SK-N-SH (cell line): ENCODE data around the gene COL6A6. TPM values are rescaled to one million over a fixed set of nuclear protein-coding genes. Genes with fewer than 3 reads are reported as not detected.

Source experiments
- CTCF ChIA-PET: fragments of 300-600, 350-600 bp; formaldehyde crosslinking; extraction: SDS; loops from one replicate; lab custom pipeline; 2021; lab: Yijun Ruan, JAX
- POLR2A ChIA-PET: fragments of 350-600 bp; sonication (Branson Sonifier 250); formaldehyde crosslinking; extraction: SDS; loops from one replicate; lab custom pipeline; 2020; ENCODE audit warnings: antibody characterized with exemption, inconsistent platforms; lab: Yijun Ruan, JAX
- DNase-seq: peaks from one replicate; pipeline ENCODE4 v3.0.0; 2012
- H2AFZ ChIP-seq: fragments of 200-600 bp; sonication (generic); 2 replicates; pipeline ENCODE4 v1.8.1; 2016; ENCODE audit warnings: antibody characterized with exemption, mild to moderate bottlenecking, low read depth
- H3F3A ChIP-seq: fragments of 200-600 bp; sonication (generic); replicated peaks from 2 replicates; pipeline ENCODE3; 2016; ENCODE audit warnings: antibody characterized with exemption, mild to moderate bottlenecking; ENCODE audit not compliant: insufficient read depth
- H3K27ac ChIP-seq, 2 experiments: fragments of 200-500 bp in 1 of 2; fragments of 200-600 bp in 1 of 2; sonication (Bioruptor generic) in 1 of 2; sonication (generic), shearing (Covaris generic) in 1 of 2; 2 replicates each; pipeline versions ENCODE4 v1.5.1 to v1.6.1; 2014 to 2016; ENCODE audit warnings: low read depth in 2 of 2, inconsistent platforms in 1 of 2, low read length in 1 of 2, mild to moderate bottlenecking in 1 of 2, mixed read lengths in 1 of 2
- H3K27me3 ChIP-seq: fragments of 200-600 bp; sonication (generic), shearing (Covaris generic); 2 replicates; pipeline ENCODE4 v1.6.1; 2016; ENCODE audit warnings: mixed run types; ENCODE audit not compliant: insufficient read depth
- H3K36me3 ChIP-seq, 2 experiments: fragments of 200-500 bp in 1 of 2; fragments of 200-600 bp in 1 of 2; sonication (Bioruptor generic) in 1 of 2; sonication (generic) in 1 of 2; replicated peaks in 1 of 2; 2 replicates each; pipeline versions ENCODE3 to v1.5.1; 2014 to 2016; ENCODE audit warnings: low read length in 1 of 2, mild to moderate bottlenecking in 1 of 2; ENCODE audit not compliant: insufficient read depth in 2 of 2, control insufficient read depth in 1 of 2
- H3K4me1 ChIP-seq, 2 experiments: fragments of 200-500 bp in 1 of 2; fragments of 200-600 bp in 1 of 2; sonication (Bioruptor generic) in 1 of 2; sonication (generic), shearing (Covaris generic) in 1 of 2; 2 replicates each; pipeline versions ENCODE4 v1.5.1 to v1.6.1; 2014 to 2016; ENCODE audit warnings: low read depth in 1 of 2, low read length in 1 of 2, mixed run types in 1 of 2; ENCODE audit not compliant: insufficient read depth in 2 of 2, control insufficient read depth in 1 of 2
- H3K4me2 ChIP-seq: fragments of 200-600 bp; sonication (generic), shearing (Covaris generic); 2 replicates; pipeline ENCODE4 v1.6.1; 2017; ENCODE audit warnings: mixed run types
- H3K4me3 ChIP-seq, 2 experiments: fragments of 200-500 bp in 1 of 2; fragments of 200-600 bp in 1 of 2; sonication (Bioruptor generic) in 1 of 2; sonication (generic), shearing (Covaris generic) in 1 of 2; 2 replicates each; pipeline versions ENCODE4 v1.5.1 to v1.8.1; 2014 to 2016; ENCODE audit warnings: low read depth in 2 of 2, inconsistent platforms in 1 of 2, low read length in 1 of 2, mild to moderate bottlenecking in 1 of 2, mixed read lengths in 1 of 2, moderate library complexity in 1 of 2
- H3K79me2 ChIP-seq: fragments of 200-600 bp; sonication (generic); 2 replicates; pipeline ENCODE4 v1.8.1; 2017; ENCODE audit warnings: mild to moderate bottlenecking; ENCODE audit not compliant: insufficient read depth
- H3K9ac ChIP-seq: fragments of 200-600 bp; sonication (generic); 2 replicates; pipeline ENCODE4 v1.6.1; 2017; ENCODE audit warnings: mixed run types
- H3K9me2 ChIP-seq: fragments of 200-600 bp; sonication (generic); 2 replicates; pipeline ENCODE4 v1.6.1; 2017; ENCODE audit warnings: mixed run types
- H3K9me3 ChIP-seq: fragments of 200-600 bp; sonication (generic); 2 replicates; pipeline ENCODE4 v1.6.1; 2017; ENCODE audit warnings: mixed run types, mild to moderate bottlenecking, moderate library complexity
- H4K20me1 ChIP-seq: fragments of 200-600 bp; sonication (generic); 2 replicates; pipeline ENCODE4 v1.6.1; 2017; ENCODE audit warnings: mild to moderate bottlenecking, mixed run types; ENCODE audit not compliant: insufficient read depth
- CHD2 ChIP-seq: fragments of 150-350 bp; IDR thresholded peaks from 2 replicates; pipeline ENCODE4 v1.6.1; 2018; ENCODE audit warnings: low read length; ENCODE audit not compliant: partially characterized antibody
- FOSL2 ChIP-seq: IDR thresholded peaks from 2 replicates; pipeline ENCODE4 v1.4.0; 2012; ENCODE audit warnings: low read depth, mild to moderate bottlenecking, moderate library complexity, borderline replicate concordance
- FOXJ3 ChIP-seq: sonication (generic); formaldehyde crosslinking; IDR thresholded peaks from 2 replicates; pipeline ENCODE4 v1.5.1; 2020; ENCODE audit warnings: mild to moderate bottlenecking, missing genetic modification reagents
- GATA2 ChIP-seq: sonication (generic); formaldehyde crosslinking; IDR thresholded peaks from 2 replicates; pipeline ENCODE4 v1.5.0; 2020; ENCODE audit warnings: mild to moderate bottlenecking, missing genetic modification reagents
- IRF3 ChIP-seq: fragments of 150-350 bp; IDR thresholded peaks from 2 replicates; pipeline ENCODE4 v1.6.1; 2016; ENCODE audit warnings: mild to moderate bottlenecking, low read depth, low read length
- MEF2A ChIP-seq: IDR thresholded peaks from 2 replicates; pipeline ENCODE4 v1.4.0; 2012; ENCODE audit warnings: low read depth, borderline replicate concordance
- MXI1 ChIP-seq: IDR thresholded peaks from 2 replicates; pipeline ENCODE4 v1.6.1; 2012; ENCODE audit warnings: mild to moderate bottlenecking, low read depth, low read length, improper control_type of control experiment
- NFIC ChIP-seq: IDR thresholded peaks from 2 replicates; pipeline ENCODE4 v1.4.0; 2012; ENCODE audit warnings: borderline replicate concordance
- PBX3 ChIP-seq: IDR thresholded peaks from 2 replicates; pipeline ENCODE4; 2012
- POLR2AphosphoS5 ChIP-seq: IDR thresholded peaks from 2 replicates; pipeline ENCODE4 v1.6.1; 2012; ENCODE audit warnings: low read depth, low read length
- RAD21 ChIP-seq: IDR thresholded peaks from 2 replicates; pipeline ENCODE4 v1.6.1; 2012; ENCODE audit warnings: mild to moderate bottlenecking, low read length
- RCOR1 ChIP-seq: fragments of 150-350 bp; IDR thresholded peaks from 2 replicates; pipeline ENCODE4 v1.6.1; 2017; ENCODE audit warnings: antibody characterized with exemption, low read length
- RXRA ChIP-seq: IDR thresholded peaks from 2 replicates; pipeline ENCODE4 v1.4.0; 2012; ENCODE audit warnings: low read depth, mild to moderate bottlenecking, borderline replicate concordance
- TCF12 ChIP-seq: IDR thresholded peaks from 2 replicates; pipeline ENCODE4 v1.4.0; 2012
- TEAD4 ChIP-seq: IDR thresholded peaks from 2 replicates; pipeline ENCODE4 v1.4.0; 2012; ENCODE audit warnings: mild to moderate bottlenecking, borderline replicate concordance; ENCODE audit not compliant: insufficient read depth
- USF1 ChIP-seq: IDR thresholded peaks from 2 replicates; pipeline ENCODE4 v1.4.0; 2012; ENCODE audit warnings: low read depth, borderline replicate concordance
- USF2 ChIP-seq: fragments of 150-350 bp; IDR thresholded peaks from 2 replicates; pipeline ENCODE4 v1.6.1; 2017; ENCODE audit warnings: antibody characterized with exemption, low read length, low read depth, borderline replicate concordance
- WGBS: methylation state at CpG from one replicate; pipeline ENCODE4 v1.1.6; 2017; ENCODE audit warnings: low lambda C conversion rate; 5-methylcytosine and 5-hydroxymethylcytosine counted together
- polyA plus RNA-seq, 3 experiments: library from polyadenylated mRNA; depleted of rRNA; stranded (reverse); fragments of >200 nt; gene quantifications; 2 replicates each; pipeline ENCODE4 v1.2.3, GENCODE V29; 2012

COL6A6 gene
- polyA plus RNA-seq, 1 of the 3 experiments (the other 2 are of a cell fraction) = not detected

- TF ChIP-seq IRF3 (no peak), PBX3 (no peak), NFIC (no peak), TEAD4 (no peak), RCOR1 (no peak)
Observed at GRCh38 chr3:130468311-130468710, 48.7 kb upstream of the COL6A6 start (continued).

- Histone ChIP-seq H3K4me1 (no peaks in the 10 kb centered on the region), H3K4me3 (no peak overlapping the region), H3K27me3 (no peaks in the 10 kb centered on the region), H3F3A (no peaks in the 10 kb centered on the region), H3K36me3 (no peaks in the 10 kb centered on the region), H3K9me2 (no peaks in the 10 kb centered on the region), H2AFZ (no peak overlapping the region), H3K4me2 (no peak overlapping the region), H3K9ac (no peak overlapping the region), H3K79me2 (no peaks in the 10 kb centered on the region), H3K9me3 (no peaks in the 10 kb centered on the region), H3K27ac (no peak overlapping the region), H4K20me1 (no peaks in the 10 kb centered on the region)
- ChIA-PET POLR2A (no interaction called here), CTCF (no interaction called here)
- DNase-seq = no peak
- 5% methylated on average over 3 of the region's 3 CpGs for WGBS
- TF ChIP-seq POLR2AphosphoS5 = no peak
- no peak for TF ChIP-seq USF2
- no peak for TF ChIP-seq USF1
- no peak for TF ChIP-seq FOSL2
- TF ChIP-seq GATA2 (CRISPR knock-in tag) = no peak
- no peak for TF ChIP-seq TEAD4
- no peak for TF ChIP-seq RXRA
- TF ChIP-seq PBX3 = no peak
- no peak for TF ChIP-seq RAD21
- no peak for TF ChIP-seq MXI1
- no peak for TF ChIP-seq TCF12
- TF ChIP-seq FOXJ3 (CRISPR knock-in tag) = no peak
- TF ChIP-seq CHD2 = no peak
- no peak for TF ChIP-seq MEF2A
Observed at GRCh38 chr3:130470126-130470525, 46.9 kb upstream of the COL6A6 start.
